ENCODE data around the gene HCN4.
A peak's percentile ranks its signal among the peaks of the same experiment; 100 is the strongest.

Gene HCN4

DNA sequence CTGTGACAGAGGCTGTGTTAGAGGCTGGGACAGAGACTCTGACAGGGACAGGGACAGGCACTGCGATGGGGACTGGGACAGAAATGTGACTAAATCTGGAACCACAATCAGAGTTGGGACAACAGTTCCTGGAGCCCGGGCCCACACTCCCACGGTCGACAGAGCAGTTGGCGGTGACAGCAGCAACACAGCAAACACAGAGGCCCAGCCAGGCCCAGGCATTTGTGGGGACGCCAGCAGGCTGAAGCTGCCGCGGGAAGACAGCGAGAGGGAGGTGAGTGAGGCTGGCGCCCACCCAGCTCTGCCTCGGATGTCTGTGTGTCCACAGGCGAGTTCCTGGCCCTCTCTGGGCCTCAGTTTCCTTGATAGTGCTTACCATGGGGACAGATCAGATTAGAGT, 9.3 kb upstream of the HCN4 start:
- DNase-seq (ENCODE audit: low spot score), result no peak

- DNase-seq (ENCODE audit: low spot score), result no peak
Observed at GRCh38 chr15:73375755-73376305, 7.1 kb upstream of the HCN4 start.

DNA sequence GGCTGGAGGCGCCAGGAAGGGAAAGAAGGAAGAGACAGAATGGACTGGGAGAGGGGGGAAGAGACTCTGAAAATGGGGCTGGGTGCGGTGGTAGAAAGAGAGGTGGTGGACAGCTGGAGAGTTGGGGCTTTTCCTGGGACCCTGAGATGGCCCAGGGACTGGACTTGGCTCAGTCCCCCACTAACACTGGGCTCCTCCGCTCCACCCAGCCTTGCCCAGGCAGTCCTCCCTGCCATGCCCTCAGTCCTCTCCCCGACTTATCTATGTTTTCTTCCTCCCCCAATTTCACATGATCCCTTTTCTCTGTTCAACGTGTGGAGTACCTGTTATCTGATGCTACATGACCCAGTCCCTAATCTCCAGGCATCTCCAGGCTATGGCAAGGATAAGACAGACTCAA, 6.3 kb upstream of the HCN4 start:
- no peak for DNase-seq (ENCODE audit: low spot score)

GRCh38 chr15:73374604-73375003, 5.8 kb upstream of the HCN4 start:
- no peak for DNase-seq (ENCODE audit: low spot score)

DNA sequence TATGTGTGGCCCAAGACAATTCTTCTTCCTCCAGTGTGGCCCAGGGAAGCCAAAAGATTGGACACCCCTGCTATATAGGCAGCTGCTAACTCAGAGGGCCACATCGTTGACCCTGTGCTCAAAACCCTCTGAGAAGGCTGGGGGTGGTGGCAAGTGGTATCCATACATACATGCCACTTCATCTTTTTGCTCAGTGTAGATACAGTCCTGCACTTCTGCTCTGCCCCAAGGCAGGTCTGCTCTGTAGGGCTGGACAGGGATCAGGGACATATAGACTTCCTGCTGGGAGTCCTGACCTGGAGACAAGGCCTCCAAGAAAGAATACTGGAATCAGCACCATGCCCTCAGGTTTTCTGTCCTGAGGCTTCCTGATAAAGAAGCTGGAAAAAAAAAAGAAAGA, 4.5 kb upstream of the HCN4 start:
- no peak for DNase-seq (ENCODE audit: low spot score)

- no peak for DNase-seq (ENCODE audit: low spot score)
Observed at GRCh38 chr15:73371812-73372211, 3.1 kb upstream of the HCN4 start.

GRCh38 chr15:73370151-73370550, 1.4 kb upstream of the HCN4 start:
- DNase-seq (ENCODE audit: low spot score), result peak; percentile 7

- no peak for DNase-seq (ENCODE audit: low spot score)
Observed at GRCh38 chr15:73369154-73369694, 466 bp upstream of the HCN4 start.

GRCh38 chr15:73367624-73368300, 996 bp downstream of the HCN4 start:
- no peak for DNase-seq (ENCODE audit: low spot score)

DNA sequence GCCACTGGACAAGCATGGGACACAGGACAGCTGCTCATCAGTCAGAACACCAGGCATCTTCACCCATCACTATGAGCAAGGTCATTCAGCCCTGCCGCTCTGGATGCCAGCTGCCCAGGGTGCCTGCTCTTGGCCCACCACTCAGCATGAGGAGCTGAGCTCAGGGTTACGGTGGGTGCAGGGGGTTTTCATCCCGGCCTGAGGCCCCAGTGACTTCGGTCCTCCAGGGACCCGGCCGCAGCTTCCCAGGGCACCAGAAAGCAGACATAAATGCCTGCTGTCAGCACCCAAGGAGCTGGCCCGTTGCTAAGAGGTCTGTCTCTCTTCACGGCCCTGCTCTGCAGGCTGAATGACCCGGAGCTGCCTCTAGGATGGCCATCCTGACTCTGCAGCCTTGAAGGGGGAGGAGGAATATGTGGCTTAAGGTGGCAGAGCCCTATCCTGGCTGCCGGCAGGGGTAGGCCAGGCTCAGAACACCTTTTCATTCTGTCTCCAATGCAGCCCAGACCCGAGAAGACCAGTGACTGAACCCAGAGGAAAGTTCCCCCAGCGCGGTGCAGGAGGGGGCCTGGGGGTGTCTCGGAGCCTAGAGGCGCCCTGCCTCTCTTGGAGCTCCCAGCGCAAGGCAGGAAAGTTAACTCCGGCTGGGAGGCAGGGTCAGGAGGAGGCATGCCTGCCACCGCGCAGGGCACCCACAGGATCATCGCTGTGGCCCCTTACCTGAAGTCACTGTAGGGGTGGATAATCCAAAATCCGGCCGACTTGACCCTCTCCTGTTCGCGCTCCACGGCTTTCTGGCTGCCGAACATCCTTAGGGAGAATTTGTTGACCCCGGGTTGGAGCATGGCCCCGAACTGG, 1.8 kb downstream of the HCN4 start:
- DNase-seq (ENCODE audit: low spot score), result no peak

DNA sequence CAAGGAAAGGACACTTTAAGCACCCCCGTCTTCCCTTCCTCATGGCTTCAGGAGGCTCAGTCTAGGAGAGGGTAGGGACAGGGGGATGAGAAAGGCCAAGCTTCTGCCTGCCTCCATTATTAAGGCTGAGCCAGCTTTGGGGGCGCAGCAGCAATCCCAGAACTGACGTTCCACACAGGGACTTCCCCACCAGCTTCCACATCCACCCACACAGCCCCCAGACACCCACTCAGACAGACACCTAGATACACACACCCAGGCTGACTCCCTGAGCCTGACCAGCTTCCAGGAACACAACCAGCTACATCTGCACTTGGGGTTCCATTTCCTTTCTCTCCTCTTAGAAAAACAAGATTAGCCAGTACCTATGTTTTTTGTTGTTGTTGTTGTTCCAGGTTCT, 4.7 kb downstream of the HCN4 start:
- no peak for DNase-seq (ENCODE audit: low spot score)

- DNase-seq (ENCODE audit: low spot score), result no peak
Observed at GRCh38 chr15:73362900-73363299, 5.9 kb downstream of the HCN4 start.

DNA sequence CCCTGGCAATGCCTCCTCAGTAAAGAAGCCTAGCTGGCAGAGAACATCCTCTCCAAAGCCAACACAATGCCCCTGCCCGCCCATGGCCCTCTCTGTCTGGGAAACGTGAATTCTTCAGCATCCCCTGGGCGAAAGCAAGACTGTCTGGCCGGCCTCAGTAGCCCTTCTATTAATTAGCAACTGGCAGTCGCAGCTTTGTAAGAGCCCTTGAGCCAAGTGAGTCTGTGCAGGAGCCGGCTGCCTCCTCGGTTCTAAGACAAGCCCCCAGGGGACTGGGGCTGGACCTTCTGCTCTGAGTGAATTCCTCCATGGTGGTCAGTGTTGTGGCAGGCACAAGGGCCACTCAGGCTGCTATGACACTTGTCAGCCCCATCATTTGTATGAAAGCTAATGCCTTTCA, 7.4 kb downstream of the HCN4 start:
- DNase-seq (ENCODE audit: low spot score), result no peak

DNA sequence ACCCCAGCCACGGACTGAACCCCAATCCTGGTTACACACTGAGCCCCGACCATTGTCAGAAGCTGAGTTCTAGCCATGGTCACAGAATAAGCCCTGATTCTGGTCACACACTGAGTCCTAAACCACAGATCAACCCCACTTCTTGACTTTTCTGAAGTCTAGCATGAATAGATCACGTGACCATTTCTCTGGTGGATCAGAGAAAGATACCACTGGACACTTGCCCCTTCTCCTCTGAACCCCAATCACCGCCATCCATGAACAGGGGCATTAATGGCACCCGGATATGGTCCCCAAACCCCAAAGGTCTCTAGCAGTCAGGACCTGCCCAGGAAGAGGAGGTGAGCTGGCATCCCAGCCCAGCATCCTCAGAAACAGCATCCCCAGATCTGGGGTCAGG, 9.1 kb downstream of the HCN4 start:
- no peak for DNase-seq (ENCODE audit: low spot score)

GRCh38 chr15:73357999-73358665, 10.6 kb downstream of the HCN4 start:
- no peak for DNase-seq (ENCODE audit: low spot score)

GRCh38 chr15:73355612-73356265, 13.0 kb downstream of the HCN4 start:
- DNase-seq (ENCODE audit: low spot score), result no peak

- DNase-seq (ENCODE audit: low spot score), result no peak
Observed at GRCh38 chr15:73354241-73354640, 14.5 kb downstream of the HCN4 start.

- no peak for DNase-seq (ENCODE audit: low spot score)
Observed at GRCh38 chr15:73353734-73354133, 15.0 kb downstream of the HCN4 start.

DNA sequence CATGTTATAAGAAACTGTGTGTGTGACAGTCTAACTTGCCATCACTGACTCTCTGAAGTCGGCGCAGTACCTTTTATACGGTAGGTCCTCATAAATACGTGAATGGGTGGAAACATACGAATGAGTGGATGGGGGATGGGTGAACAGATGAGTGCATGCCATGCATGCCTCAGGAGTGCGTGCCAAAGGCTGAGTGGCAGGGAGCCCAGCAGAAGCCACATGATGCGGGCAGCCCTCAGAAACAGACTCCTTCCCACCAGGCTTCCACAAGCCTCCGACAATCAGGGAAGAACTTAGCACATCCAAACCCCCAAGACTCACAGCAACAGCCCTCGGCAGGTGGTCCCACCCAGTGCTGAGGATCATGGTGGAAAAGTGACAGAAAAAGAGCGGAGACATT, 16.7 kb downstream of the HCN4 start:
- DNase-seq (ENCODE audit: low spot score), result no peak

GRCh38 chr15:73349191-73349590, 19.6 kb downstream of the HCN4 start:
- DNase-seq (ENCODE audit: low spot score), result no peak

DNA sequence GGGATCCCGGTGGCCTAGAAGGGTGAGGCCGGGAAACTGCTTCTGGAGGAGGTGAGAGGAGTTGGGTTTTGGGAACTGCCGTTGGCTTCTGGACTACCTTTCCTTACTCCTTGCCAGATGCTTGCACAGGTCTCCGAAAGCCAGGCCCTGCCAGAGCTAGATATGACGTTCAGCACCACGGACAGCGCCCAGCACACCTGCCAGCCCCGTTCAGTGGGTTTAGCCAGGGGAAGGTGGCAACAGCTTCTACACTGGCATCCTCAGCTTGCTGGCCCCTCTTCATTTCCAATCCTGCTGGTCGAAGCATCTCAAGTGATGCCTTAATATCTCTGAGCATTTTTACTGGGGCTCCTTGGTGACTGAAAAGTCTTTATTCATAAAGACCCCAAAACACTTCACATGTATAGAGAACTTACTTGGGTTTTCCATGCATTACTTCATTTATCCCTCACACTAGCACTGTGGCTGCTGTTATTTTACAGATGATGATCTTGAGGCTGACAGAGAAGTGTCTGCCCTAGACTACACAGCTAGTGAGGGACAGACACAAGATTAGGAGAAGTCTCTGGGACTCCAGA, 21.9 kb downstream of the HCN4 start:
- peak; percentile 45 for DNase-seq (ENCODE audit: low spot score)

DNA sequence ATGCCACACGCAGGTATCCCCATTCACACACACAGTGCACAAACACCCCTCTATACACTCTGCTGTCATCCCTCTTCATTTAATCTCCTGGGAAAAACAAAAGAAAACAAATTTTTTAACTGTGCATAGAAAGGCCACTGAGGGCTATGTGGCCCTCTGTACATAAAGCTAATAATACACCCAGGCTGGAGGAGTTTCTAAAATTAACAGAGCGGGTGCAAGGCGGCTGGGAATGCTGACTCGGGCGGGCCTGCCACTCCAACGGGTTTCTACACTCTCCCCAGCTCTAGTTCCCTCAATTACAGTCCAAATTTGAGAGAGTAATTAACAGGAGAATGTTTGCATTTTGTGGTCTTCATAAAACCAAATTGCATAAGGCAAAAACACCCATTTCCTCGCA, 23.1 kb downstream of the HCN4 start:
- DNase-seq (ENCODE audit: low spot score), result no peak

Data from activated CD4-positive, alpha-beta T cell treated with anti-CD3 and anti-CD28 coated beads, Interleukin-2, Interleukin-4, amounts not matched to agents 100 ng/mL and 50 ng/mL, durations not matched to agents 16 hours and 8 hours (primary cell).